Upper lobe of right lung (tissue), 1 donor: ENCODE measurements around the gene TBCCD1. TPM values are rescaled to one million over a fixed set of nuclear protein-coding genes. Genes with fewer than 3 reads are reported as not detected.

Experiments
- ATAC-seq: fragments of 200-7000 bp; cut with Tn5 transposase; one replicate; pipeline ENCODE4 v1.9.1; 2020; ENCODE audit warnings: mild to moderate bottlenecking, moderate library complexity
- DNase-seq: peaks from one replicate; pipeline ENCODE4 v3.0.0-alpha.2; 2020
- H3K27ac ChIP-seq: fragments of 200-600 bp; one replicate; pipeline ENCODE4 v1.8.0; 2022
- H3K27me3 ChIP-seq: fragments of 200-600 bp; one replicate; pipeline ENCODE4 v1.8.0; 2022; ENCODE audit warnings: mild to moderate bottlenecking
- H3K36me3 ChIP-seq: fragments of 200-600 bp; one replicate; pipeline ENCODE4 v1.8.0; 2022
- H3K4me1 ChIP-seq: fragments of 200-600 bp; one replicate; pipeline ENCODE4 v1.8.0; 2022
- H3K4me3 ChIP-seq: fragments of 200-600 bp; one replicate; pipeline ENCODE4 v1.8.0; 2022; ENCODE audit warnings: mild to moderate bottlenecking
- H3K9me3 ChIP-seq: fragments of 200-600 bp; one replicate; pipeline ENCODE4 v1.8.0; 2022
- CTCF ChIP-seq: fragments of 200-600 bp; IDR thresholded peaks from one replicate; pipeline ENCODE4 v1.8.0; 2022; ENCODE audit warnings: antibody characterized with exemption
- intact Hi-C: fragments of 100-400 bp; cut with DNase I; formaldehyde crosslinking; loops from one replicate; pipeline ENCODE4 v1.11.0; 2022
- total RNA-seq: library from RNA; stranded (reverse); fragmentation: NEBNext Ultra II Directional; extraction: Animal tissue kit (Norgen Biotek cat#: 25700); gene quantifications from one replicate; pipeline ENCODE4 v1.2.1, GENCODE V29; 2021
- donor health status: DM: no; HTN: yes; CAD: no; lungs with severe emphysema.

The TBCCD1 gene
- total RNA-seq, 1 donor from 2014 or later, result 11.3 TPM

- intact Hi-C loops, result no loop called here
- Histone ChIP-seq H3K9me3 (no peaks in the 10 kb centered on the region), H3K27me3 (no peaks in the 10 kb centered on the region), H3K36me3 (no peaks in the 10 kb centered on the region), H3K4me3 (no peak overlapping the region), H3K27ac (no peak overlapping the region), H3K4me1 (no peaks in the 10 kb centered on the region)
- no peak for TF ChIP-seq CTCF
- no peak for ATAC-seq
- DNase-seq, result no peak
These were observed 37.9 kb upstream of the TBCCD1 start for GRCh38 chr3:186605078-186605477.

- Histone ChIP-seq H3K36me3 (no peaks in the 10 kb centered on the region), H3K27ac (no peak overlapping the region), H3K4me3 (no peak overlapping the region), H3K27me3 (no peaks in the 10 kb centered on the region), H3K4me1 (no peaks in the 10 kb centered on the region), H3K9me3 (no peaks in the 10 kb centered on the region)
- no peak for ATAC-seq
- no peak for DNase-seq
- no peak for TF ChIP-seq CTCF
- intact Hi-C loops, result no loop called here
These were observed 36.0 kb upstream of the TBCCD1 start for GRCh38 chr3:186603159-186603558.

- ATAC-seq (no peak), DNase-seq (no peak)
- Histone ChIP-seq H3K27me3 (no peaks in the 10 kb centered on the region), H3K4me3 (no peak overlapping the region), H3K36me3 (no peaks in the 10 kb centered on the region), H3K27ac (no peak overlapping the region), H3K4me1 (no peaks in the 10 kb centered on the region), H3K9me3 (no peaks in the 10 kb centered on the region)
- intact Hi-C loops, result no loop called here
- no peak for TF ChIP-seq CTCF
These were observed 33.8 kb upstream of the TBCCD1 start for GRCh38 chr3:186600896-186601295.

- Histone ChIP-seq H3K36me3 (no peaks in the 10 kb centered on the region), H3K27me3 (no peaks in the 10 kb centered on the region), H3K4me1 (no peaks in the 10 kb centered on the region), H3K9me3 (no peaks in the 10 kb centered on the region), H3K27ac (no peak overlapping the region), H3K4me3 (no peak overlapping the region)
- TF ChIP-seq CTCF, result no peak
- DNase-seq (no peak), ATAC-seq (no peak)
- intact Hi-C loops, result no loop called here
These were observed 32.6 kb upstream of the TBCCD1 start for GRCh38 chr3:186599785-186600166.

GRCh38 chr3:186599142-186599784 lies 32.1 kb upstream of the TBCCD1 start:
- no peaks in the 10 kb centered on the region for H3K27me3 ChIP-seq
- no peaks in the 10 kb centered on the region for H3K9me3 ChIP-seq
- no peak for ATAC-seq
- no peak overlapping the region for H3K27ac ChIP-seq
- intact Hi-C loops, result no loop called here
- TF ChIP-seq CTCF, result no peak
- DNase-seq, result no peak
- H3K4me3 ChIP-seq, result no peak overlapping the region
- no peaks in the 10 kb centered on the region for H3K36me3 ChIP-seq
- no peaks in the 10 kb centered on the region for H3K4me1 ChIP-seq

- Histone ChIP-seq H3K4me1 (no peaks in the 10 kb centered on the region), H3K27ac (no peak overlapping the region), H3K36me3 (no peaks in the 10 kb centered on the region), H3K9me3 (no peaks in the 10 kb centered on the region), H3K4me3 (no peak overlapping the region), H3K27me3 (no peaks in the 10 kb centered on the region)
- ATAC-seq (no peak), DNase-seq (no peak)
- intact Hi-C loops, result no loop called here
- no peak for TF ChIP-seq CTCF
These were observed 31.6 kb upstream of the TBCCD1 start for GRCh38 chr3:186598794-186599141.
